OCI-LY7 (cell line): ENCODE data around the gene TWSG1. TPM values are rescaled to one million over a fixed set of nuclear protein-coding genes. Genes with fewer than 3 reads are reported as not detected.

Experiments used
- Bru-seq: library from RNA; stranded (reverse); fragments of 400-500 nt; gene quantifications from one replicate; lab custom pipeline; 2021; lab: Mats Ljungman, UMichigan
- BruChase-seq, 2 experiments: library from RNA; stranded (reverse); fragments of 400-500 nt; gene quantifications; one replicate each; lab custom pipeline; 2021; lab: Mats Ljungman, UMichigan
- BruUV-seq: library from RNA; stranded (reverse); fragments of 400-500 nt; replicated peaks from 2 replicates; lab custom pipeline; 2021; lab: Mats Ljungman, UMichigan
- CTCF ChIA-PET: fragments of 300-600 bp; sonication (Branson Sonifier 250); formaldehyde crosslinking; loops from one replicate; lab custom pipeline; 2022; ENCODE audit warnings: antibody characterized with exemption; ENCODE audit not compliant: unreplicated experiment; lab: Charles Lee
- POLR2A ChIA-PET: fragments of 300-600 bp; sonication (Branson Sonifier 250); formaldehyde crosslinking; loops from one replicate; lab custom pipeline; 2022; ENCODE audit warnings: antibody characterized with exemption; lab: Charles Lee
- DNase-seq: peaks from one replicate; pipeline ENCODE4 v3.0.0-alpha.2; 2015; ENCODE audit warnings: low spot score
- H2AFZ ChIP-seq: fragments of 200-600 bp; sonication (generic), shearing (Covaris generic); 2 replicates; pipeline ENCODE4 v1.6.1; 2014; ENCODE audit warnings: mild to moderate bottlenecking, antibody characterized with exemption, low read length, moderate library complexity
- H3K27ac ChIP-seq: fragments of 200-600 bp; sonication (generic); 2 replicates; pipeline ENCODE4 v1.5.1; 2014; ENCODE audit warnings: mixed run types, low read depth, mild to moderate bottlenecking, moderate library complexity, low read length, inconsistent platforms; ENCODE audit not compliant: poor library complexity, severe bottlenecking
- H3K36me3 ChIP-seq: fragments of 200-600 bp; sonication (generic); 2 replicates; pipeline ENCODE4 v1.6.1; 2014; ENCODE audit warnings: mild to moderate bottlenecking, antibody characterized with exemption, low read length, moderate library complexity, mixed read lengths; ENCODE audit not compliant: insufficient read depth
- H3K4me1 ChIP-seq: fragments of 200-600 bp; sonication (generic); 2 replicates; pipeline ENCODE4 v1.5.1; 2014; ENCODE audit warnings: mild to moderate bottlenecking, low read length; ENCODE audit not compliant: insufficient read depth, poor library complexity, severe bottlenecking
- H3K4me2 ChIP-seq: fragments of 200-600 bp; sonication (generic); 2 replicates; pipeline ENCODE4 v1.6.1; 2014; ENCODE audit warnings: mild to moderate bottlenecking, low read length
- H3K4me3 ChIP-seq: fragments of 200-600 bp; sonication (generic); 2 replicates; pipeline ENCODE4 v1.5.1; 2014; ENCODE audit warnings: mild to moderate bottlenecking, low read depth, low read length; ENCODE audit not compliant: poor library complexity, severe bottlenecking
- H3K79me2 ChIP-seq: fragments of 200-600 bp; sonication (generic); 2 replicates; pipeline ENCODE4 v1.6.1; 2016; ENCODE audit warnings: low read depth, mild to moderate bottlenecking, low read length, moderate library complexity, mixed read lengths; ENCODE audit not compliant: insufficient read depth
- H3K9me2 ChIP-seq: fragments of 200-600 bp; sonication (generic); 2 replicates; pipeline ENCODE4 v1.6.1; 2016; ENCODE audit warnings: mild to moderate bottlenecking, low read length, mixed read lengths; ENCODE audit not compliant: insufficient read depth
- H3K9me3 ChIP-seq: fragments of 200-600 bp; sonication (generic); 2 replicates; pipeline ENCODE4 v1.6.1; 2014; ENCODE audit warnings: mild to moderate bottlenecking, mixed run types, low read length, mixed read lengths
- H4K20me1 ChIP-seq: fragments of 200-600 bp; sonication (generic); 2 replicates; pipeline ENCODE4 v1.6.1; 2014; ENCODE audit warnings: mild to moderate bottlenecking, antibody characterized with exemption, low read length, moderate library complexity, mixed read lengths; ENCODE audit not compliant: insufficient read depth
- CTCF ChIP-seq: fragments of 200-600 bp; sonication (generic); conservative IDR thresholded peaks from 2 replicates; pipeline ENCODE4 v1.5.1; 2014; ENCODE audit warnings: mild to moderate bottlenecking, antibody characterized with exemption, low read length, moderate library complexity, mixed read lengths
- EZH2phosphoT487 ChIP-seq: fragments of 200-600 bp; sonication (generic); IDR thresholded peaks from 2 replicates; pipeline ENCODE4 v1.6.1; 2018; ENCODE audit warnings: low read depth, borderline replicate concordance, mild to moderate bottlenecking, mixed run types, antibody characterized with exemption, low read length, moderate library complexity, mixed read lengths
- intact Hi-C: fragments of 100-400 bp; cut with micrococcal nuclease; formaldehyde crosslinking; loops from one replicate; pipeline ENCODE4 v1.10.0; 2022; ENCODE audit not compliant: unreplicated experiment
- long read RNA-seq: library from polyadenylated mRNA; stranded (forward); transcript quantifications from one replicate; pipeline ENCODE4 v2.0.0, GENCODE V29; 2022
- total RNA-seq, 2 experiments: library from RNA; depleted of rRNA in 1 of 2; stranded (reverse); fragments of >200 nt in 1 of 2; shearing (Covaris generic) in 1 of 2; gene quantifications; 2 replicates each; pipeline ENCODE4 v1.2.3, GENCODE V29; 2014 to 2022

Gene TWSG1
- total RNA-seq (2014; rRNA removed; shearing (Covaris generic)), result 7.4 and 7.5 TPM in 2 replicates
- total RNA-seq (2022), result 10.9 and 11.6 TPM in 2 replicates
- Bru-seq, nascent RNA, result percentile 61 among the genes with signal in this experiment
- percentile 57 among the genes with signal in this experiment for BruChase-seq, experiment 1, labeled RNA remaining after a 6-hour chase
- BruChase-seq, experiment 2, labeled RNA remaining after a 2-hour chase, result percentile 61 among the genes with signal in this experiment
- long read RNA-seq, transcript TWSG1-201 (5 exons, 3,756 nt), result major isoform, 40 of 49 reads
- long read RNA-seq, partial matches to known transcripts, result 0 of 49 reads
- long read RNA-seq, other reads (novel, unspliced or antisense), result 9 of 49 reads

- Histone ChIP-seq H2AFZ (peak within 1 kb of the TSS; percentile 85), H3K9me2 (no peaks in the 10 kb centered on the region), H3K4me1 (peaks cover 8% of the 10 kb centered on the region), H3K27ac (no peak within 1 kb of the TSS), H3K36me3 (peaks cover 9% of the 10 kb centered on the region; the same call in 1 of the 2 replicates), H3K4me3 (peak within 1 kb of the TSS; percentile 96), H4K20me1 (no peaks in the 10 kb centered on the region), H3K9me3 (no peaks in the 10 kb centered on the region), H3K4me2 (peak within 1 kb of the TSS; percentile 95), H3K79me2 (peaks cover 7% of the 10 kb centered on the region; the same call in 1 of the 2 replicates)
- no TSS peak for BruUV-seq
- no peak for TF ChIP-seq EZH2phosphoT487
- peak; percentile 32; the same call in 1 of the 2 replicates for TF ChIP-seq CTCF
- CTCF ChIA-PET, result interaction anchor here (0.6 kb wide), 2 partner anchors 93 to 264 kb away, joined by 5 to 10 read pairs; no protein-coding TSS in a partner anchor
- intact Hi-C loops, result loop anchor here (1.0 to 2.0 kb wide), 4 partner anchors 141 to 262 kb away; partner anchors contain the start of genes ANKRD12 and RALBP1
- DNase-seq, result peak; percentile 96
- POLR2A ChIA-PET, result interaction anchor here (0.7 to 0.8 kb wide), 3 partner anchors 9 to 158 kb away, joined by 3 to 4 read pairs (median 3); no protein-coding TSS in a partner anchor
Observed at GRCh38 chr18:9334329-9334972, at the start of gene TWSG1. TSS of gene TWSG1 (plus strand) at chr18:9334773. CDS start at chr18:9337230, 2,457 bp downstream.

- no peak for DNase-seq
- ChIA-PET POLR2A (interaction anchor here (0.7 kb wide), 1 partner anchor 959 kb away, joined by 3 read pairs; no protein-coding TSS in a partner anchor), CTCF (no interaction called here)
- Histone ChIP-seq H3K4me2 (no peak overlapping the region), H3K36me3 (peaks cover 4% of the 10 kb centered on the region; the same call in 1 of the 2 replicates), H3K9me3 (peaks cover 9% of the 10 kb centered on the region), H3K4me3 (no peak overlapping the region), H3K27ac (no peak overlapping the region), H3K9me2 (no peaks in the 10 kb centered on the region), H2AFZ (no peak overlapping the region), H4K20me1 (no peaks in the 10 kb centered on the region), H3K4me1 (no peaks in the 10 kb centered on the region), H3K79me2 (no peaks in the 10 kb centered on the region)
- intact Hi-C loops, result no loop called here
- BruUV-seq, result no TSS peak
- TF ChIP-seq CTCF, result no peak
Observed at GRCh38 chr18:9285604-9286003, 49.0 kb upstream of the TWSG1 start.
